Measurements from ENCODE around the gene DDX5. TPM values are rescaled to one million over a fixed set of nuclear protein-coding genes. Genes with fewer than 3 reads are reported as not detected.

DDX5 gene
- total RNA-seq, 1 donor from 2014 or later, result 555 TPM

DNA sequence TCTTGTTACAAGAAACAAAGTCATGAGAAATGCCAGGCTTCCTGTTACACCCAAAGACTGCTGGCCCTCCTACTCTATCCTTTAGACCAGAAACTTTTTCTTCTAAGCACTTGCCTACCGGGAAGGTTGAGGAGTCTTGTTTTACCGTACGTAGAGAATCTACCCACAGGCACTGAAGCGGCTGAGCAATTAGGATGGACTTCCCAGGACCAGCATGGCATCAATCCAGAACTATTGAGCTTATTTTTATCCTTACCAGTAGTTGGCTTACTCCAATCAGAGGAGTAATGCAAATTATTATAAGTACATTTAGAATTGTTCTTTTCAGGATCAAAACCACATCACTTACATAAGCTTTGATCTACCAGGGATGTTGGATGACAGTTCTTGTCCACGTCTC lies 26.3 kb upstream of the DDX5 start:
- Histone ChIP-seq H3K27me3 (ENCODE audit: insufficient read depth, low read length) (no peaks in the 10 kb centered on the region), H3K4me3 (ENCODE audit: insufficient read depth, low read depth, low read length) (no peak overlapping the region), H3K9ac (ENCODE audit: low read length) (no peak overlapping the region), H4K20me1 (ENCODE audit: insufficient read depth, low read length) (peaks cover 30% of the 10 kb centered on the region), H3K36me3 (ENCODE audit: insufficient read depth, low read length) (peaks cover 85% of the 10 kb centered on the region), H3K4me1 (ENCODE audit: insufficient read depth, low read length) (no peaks in the 10 kb centered on the region), H3K27ac (ENCODE audit: low read depth, low read length) (no peak overlapping the region), H3K9me3 (ENCODE audit: insufficient read depth, low read depth, low read length) (no peaks in the 10 kb centered on the region), H3K79me2 (ENCODE audit: insufficient read depth, low read length) (peaks cover 2% of the 10 kb centered on the region), H3K4me2 (ENCODE audit: low read length) (no peak overlapping the region), H2AFZ (ENCODE audit: low read depth, low read length) (no peak overlapping the region)
- H3K4me3 Mint-ChIP-seq (ENCODE audit: unreplicated experiment), result no peak overlapping the region
- H3K27me3 Mint-ChIP-seq (ENCODE audit: low read depth, unreplicated experiment), result no peaks in the 10 kb centered on the region
- peaks cover 21% of the 10 kb centered on the region for H3K36me3 Mint-ChIP-seq (ENCODE audit: low read depth, unreplicated experiment)
- H3K27ac Mint-ChIP-seq (ENCODE audit: unreplicated experiment), result peak overlapping the region; percentile 9
- DNase-seq (ENCODE audit: low read depth) (no peak), FAIRE-seq (no peak)
- peaks cover 1% of the 10 kb centered on the region for H3K9me3 Mint-ChIP-seq (ENCODE audit: unreplicated experiment)
- no peak for TF ChIP-seq EZH2 (IDR thresholded peaks at IDR 0.05; ENCODE audit: insufficient read depth, low read length)
- TF ChIP-seq, protein P1, sequence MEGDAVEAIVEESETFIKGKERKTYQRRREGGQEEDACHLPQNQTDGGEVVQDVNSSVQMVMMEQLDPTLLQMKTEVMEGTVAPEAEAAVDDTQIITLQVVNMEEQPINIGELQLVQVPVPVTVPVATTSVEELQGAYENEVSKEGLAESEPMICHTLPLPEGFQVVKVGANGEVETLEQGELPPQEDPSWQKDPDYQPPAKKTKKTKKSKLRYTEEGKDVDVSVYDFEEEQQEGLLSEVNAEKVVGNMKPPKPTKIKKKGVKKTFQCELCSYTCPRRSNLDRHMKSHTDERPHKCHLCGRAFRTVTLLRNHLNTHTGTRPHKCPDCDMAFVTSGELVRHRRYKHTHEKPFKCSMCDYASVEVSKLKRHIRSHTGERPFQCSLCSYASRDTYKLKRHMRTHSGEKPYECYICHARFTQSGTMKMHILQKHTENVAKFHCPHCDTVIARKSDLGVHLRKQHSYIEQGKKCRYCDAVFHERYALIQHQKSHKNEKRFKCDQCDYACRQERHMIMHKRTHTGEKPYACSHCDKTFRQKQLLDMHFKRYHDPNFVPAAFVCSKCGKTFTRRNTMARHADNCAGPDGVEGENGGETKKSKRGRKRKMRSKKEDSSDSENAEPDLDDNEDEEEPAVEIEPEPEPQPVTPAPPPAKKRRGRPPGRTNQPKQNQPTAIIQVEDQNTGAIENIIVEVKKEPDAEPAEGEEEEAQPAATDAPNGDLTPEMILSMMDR (IDR thresholded peaks at IDR 0.05; ENCODE audit: insufficient read depth, low read depth, low read length), result no peak
- peaks cover 20% of the 10 kb centered on the region for H3K4me1 Mint-ChIP-seq (ENCODE audit: low read depth, unreplicated experiment)

DNA sequence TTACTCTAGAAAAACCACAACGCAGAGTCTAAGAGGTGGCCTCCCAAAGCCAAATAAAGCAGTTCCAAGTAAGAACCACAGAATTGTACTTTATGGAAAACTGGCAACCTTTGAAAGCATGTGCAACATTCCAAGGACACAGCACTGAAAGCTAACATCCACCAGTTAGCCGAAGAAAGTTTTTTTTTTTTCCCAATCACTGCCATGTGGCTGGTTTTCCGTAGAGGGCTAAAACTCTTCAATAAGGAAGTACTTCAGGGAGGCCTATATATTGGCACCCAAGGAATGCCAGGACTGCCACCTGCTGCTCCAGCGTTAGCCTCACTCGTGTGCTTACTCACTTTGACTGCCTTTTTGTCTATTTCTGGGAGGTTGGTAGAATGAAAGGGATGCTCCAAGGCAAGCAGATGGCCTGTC lies 25.9 kb upstream of the DDX5 start:
- Histone ChIP-seq H2AFZ (ENCODE audit: low read depth, low read length) (no peak overlapping the region), H3K9ac (ENCODE audit: low read length) (no peak overlapping the region), H3K79me2 (ENCODE audit: insufficient read depth, low read length) (no peaks in the 10 kb centered on the region), H3K4me3 (ENCODE audit: insufficient read depth, low read depth, low read length) (no peak overlapping the region), H3K9me3 (ENCODE audit: insufficient read depth, low read depth, low read length) (no peaks in the 10 kb centered on the region), H3K4me1 (ENCODE audit: insufficient read depth, low read length) (no peaks in the 10 kb centered on the region), H4K20me1 (ENCODE audit: insufficient read depth, low read length) (peaks cover 28% of the 10 kb centered on the region), H3K4me2 (ENCODE audit: low read length) (no peak overlapping the region), H3K27ac (ENCODE audit: low read depth, low read length) (no peak overlapping the region), H3K27me3 (ENCODE audit: insufficient read depth, low read length) (no peaks in the 10 kb centered on the region), H3K36me3 (ENCODE audit: insufficient read depth, low read length) (peaks cover 85% of the 10 kb centered on the region)
- H3K36me3 Mint-ChIP-seq (ENCODE audit: low read depth, unreplicated experiment), result peaks cover 22% of the 10 kb centered on the region
- TF ChIP-seq, protein P1 (IDR thresholded peaks at IDR 0.05; ENCODE audit: insufficient read depth, low read depth, low read length), result no peak
- TF ChIP-seq EZH2 (IDR thresholded peaks at IDR 0.05; ENCODE audit: insufficient read depth, low read length), result no peak
- no peak overlapping the region for H3K4me3 Mint-ChIP-seq (ENCODE audit: unreplicated experiment)
- H3K27ac Mint-ChIP-seq (ENCODE audit: unreplicated experiment), result no peak overlapping the region
- peaks cover 1% of the 10 kb centered on the region for H3K9me3 Mint-ChIP-seq (ENCODE audit: unreplicated experiment)
- peaks cover 20% of the 10 kb centered on the region for H3K4me1 Mint-ChIP-seq (ENCODE audit: low read depth, unreplicated experiment)
- no peaks in the 10 kb centered on the region for H3K27me3 Mint-ChIP-seq (ENCODE audit: low read depth, unreplicated experiment)
- DNase-seq (ENCODE audit: low read depth) (peak; percentile 84), FAIRE-seq (no peak)

DNA sequence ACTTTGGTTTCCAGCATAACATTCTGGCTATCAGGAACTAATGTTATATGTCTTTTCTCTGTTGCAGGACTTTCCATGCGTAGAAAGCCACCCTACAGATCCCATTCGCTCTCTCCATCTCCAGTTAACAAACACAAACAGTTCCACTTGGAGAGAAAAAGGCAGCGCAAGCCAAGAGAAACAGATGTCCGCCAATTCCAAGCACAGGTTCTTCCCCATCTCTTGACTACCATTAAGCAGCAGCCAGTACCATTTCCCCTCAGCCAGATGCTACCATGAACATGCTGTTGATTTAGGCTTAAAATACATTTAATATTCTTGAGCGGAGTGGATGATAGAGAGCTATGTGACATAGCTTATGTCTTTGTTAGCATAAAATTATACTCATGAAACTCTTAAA lies 23.1 kb upstream of the DDX5 start:
- Histone ChIP-seq H3K4me2 (ENCODE audit: low read length) (no peak overlapping the region), H3K79me2 (ENCODE audit: insufficient read depth, low read length) (no peaks in the 10 kb centered on the region), H3K9ac (ENCODE audit: low read length) (no peak overlapping the region), H3K4me1 (ENCODE audit: insufficient read depth, low read length) (no peaks in the 10 kb centered on the region), H3K27ac (ENCODE audit: low read depth, low read length) (no peak overlapping the region), H2AFZ (ENCODE audit: low read depth, low read length) (no peak overlapping the region), H3K4me3 (ENCODE audit: insufficient read depth, low read depth, low read length) (no peak overlapping the region), H4K20me1 (ENCODE audit: insufficient read depth, low read length) (peaks cover 14% of the 10 kb centered on the region), H3K9me3 (ENCODE audit: insufficient read depth, low read depth, low read length) (no peaks in the 10 kb centered on the region), H3K27me3 (ENCODE audit: insufficient read depth, low read length) (no peaks in the 10 kb centered on the region), H3K36me3 (ENCODE audit: insufficient read depth, low read length) (peaks cover 75% of the 10 kb centered on the region)
- Mint-ChIP-seq H3K36me3 (ENCODE audit: low read depth, unreplicated experiment) (peaks cover 19% of the 10 kb centered on the region), H3K4me3 (ENCODE audit: unreplicated experiment) (no peak overlapping the region), H3K27me3 (ENCODE audit: low read depth, unreplicated experiment) (no peaks in the 10 kb centered on the region), H3K9me3 (ENCODE audit: unreplicated experiment) (peaks cover 1% of the 10 kb centered on the region), H3K27ac (ENCODE audit: unreplicated experiment) (no peak overlapping the region), H3K4me1 (ENCODE audit: low read depth, unreplicated experiment) (peaks cover 20% of the 10 kb centered on the region)
- no peak for DNase-seq (ENCODE audit: low read depth)
- TF ChIP-seq, protein P1 (IDR thresholded peaks at IDR 0.05; ENCODE audit: insufficient read depth, low read depth, low read length), result no peak
- TF ChIP-seq EZH2 (IDR thresholded peaks at IDR 0.05; ENCODE audit: insufficient read depth, low read length), result no peak
- FAIRE-seq, result no peak
